ENCODE data around the gene MSH2. TPM values are rescaled to one million over a fixed set of nuclear protein-coding genes. Genes with fewer than 3 reads are reported as not detected.
"Not testable (repeated sequence)": the region's sequence is repeated elsewhere in the genome, so short reads cannot be mapped to it uniquely, and the experiment has no call there.

MSH2 gene
- total and polyA plus RNA-seq, 2 donors (not counting 3 experiments of a cell fraction or from before 2014, with no cell fraction given), result 9.7 to 30.5 TPM

GRCh38 chr2:47360927-47361326 lies 42.0 kb upstream of the MSH2 start:
- DNase-seq (ENCODE audit: low read depth, low spot score) (no peak), FAIRE-seq (no peak)
- Histone ChIP-seq H3K36me3 (ENCODE audit: control insufficient read depth in 2 of 2, extremely low read depth in 1 of 2, insufficient read depth in 2 of 2, low read length in 2 of 2) (no peaks in the 10 kb centered on the region), H3K4me2 (ENCODE audit: insufficient read depth, low read length) (no peak overlapping the region), H3K27ac (ENCODE audit: insufficient read depth, low read depth, low read length) (no peak overlapping the region), H2AFZ (ENCODE audit: low read depth, low read length) (no peak overlapping the region), H3K9me3 (replicated peaks; ENCODE audit: control insufficient read depth, insufficient read depth, low read length) (no peaks in the 10 kb centered on the region), H3K4me1 (ENCODE audit: control insufficient read depth, extremely low read depth, insufficient read depth, low read length) (no peaks in the 10 kb centered on the region), H3K79me2 (ENCODE audit: control insufficient read depth, insufficient read depth, low read length) (no peaks in the 10 kb centered on the region), H3K4me3 (replicated peaks in 1 of 3; ENCODE audit: insufficient read depth in 1 of 3, low read depth in 1 of 3, low read length in 3 of 3) (no peak overlapping the region), H3K9me1 (replicated peaks; ENCODE audit: control insufficient read depth, extremely low read depth, insufficient read depth, low read length) (no peaks in the 10 kb centered on the region), H4K20me1 (replicated peaks; ENCODE audit: control insufficient read depth, extremely low read depth, insufficient read depth, low read length) (no peaks in the 10 kb centered on the region), H3K9ac (replicated peaks; ENCODE audit: extremely low read depth, insufficient read depth, low read length) (no peak overlapping the region), H3K27me3 (ENCODE audit: control insufficient read depth in 2 of 2, insufficient read depth in 2 of 2, low read length in 2 of 2) (no peaks in the 10 kb centered on the region)
- no TSS peak for BruUV-seq (replicated peaks)
- intact Hi-C loops (cut with micrococcal nuclease) (no loop called here), dilution Hi-C loops (cut with MboI; ENCODE audit: extremely low pct_ligation_motif_present, low sequenced_read_pairs) (no loop called here)
- POLR2A ChIA-PET, result no interaction called here
- CTCF ChIA-PET, result interaction anchor here (1.2 to 1.3 kb wide), 2 partner anchors 26 to 27 kb away, joined by 3 to 7 read pairs; no protein-coding TSS in a partner anchor
- TF ChIP-seq POLR2A (IDR thresholded peaks at IDR 0.05; ENCODE audit: low read depth, low read length) (no peak), FOS (IDR thresholded peaks at IDR 0.05; ENCODE audit: borderline replicate concordance, insufficient read depth, low read length) (peak; percentile 42)

DNA sequence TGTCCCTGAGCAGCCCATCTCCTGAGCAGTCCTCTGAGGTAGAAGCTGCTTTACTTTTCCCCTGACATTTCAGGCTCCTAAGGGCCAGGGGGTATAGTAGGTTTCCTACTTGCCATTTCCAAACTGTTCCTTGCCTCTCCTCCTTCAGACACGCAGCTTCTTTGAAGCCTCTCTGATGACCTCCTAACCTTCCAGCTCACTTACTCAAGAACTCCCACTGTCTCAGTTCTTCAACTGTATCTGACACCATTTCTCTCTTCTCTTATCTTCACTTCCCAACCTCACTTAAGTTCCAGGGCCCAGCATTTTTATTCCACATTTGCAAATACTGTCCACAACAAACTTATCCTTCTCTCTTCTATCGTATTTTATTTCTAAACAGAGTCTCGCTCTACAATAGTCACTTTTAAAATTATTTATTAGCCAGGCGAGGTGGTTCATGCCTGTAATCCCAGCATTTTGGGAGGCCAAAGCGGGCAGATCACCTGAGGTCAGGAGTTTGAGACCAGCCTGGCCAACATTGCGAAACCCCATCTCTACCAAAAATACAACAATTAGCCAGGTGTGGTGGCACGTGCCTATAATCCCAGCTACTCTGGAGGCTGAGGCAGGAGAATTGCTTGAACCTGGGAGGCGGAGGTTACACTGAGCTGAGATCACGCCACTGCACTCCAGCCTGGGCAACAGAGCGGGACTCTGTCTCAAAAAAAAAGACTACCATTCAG lies 41.3 kb upstream of the MSH2 start:
- H3K4me3 ChIP-seq (replicated peaks in 1 of 3; ENCODE audit: insufficient read depth in 1 of 3, low read depth in 1 of 3, low read length in 3 of 3); DNase-seq (ENCODE audit: low read depth, low spot score); H3K4me1 ChIP-seq (ENCODE audit: control insufficient read depth, extremely low read depth, insufficient read depth, low read length); FAIRE-seq; H2AFZ ChIP-seq (ENCODE audit: low read depth, low read length); H3K4me2 ChIP-seq (ENCODE audit: insufficient read depth, low read length); H3K79me2 ChIP-seq (ENCODE audit: control insufficient read depth, insufficient read depth, low read length); BruUV-seq (replicated peaks); H3K9me1 ChIP-seq (replicated peaks; ENCODE audit: control insufficient read depth, extremely low read depth, insufficient read depth, low read length); H3K36me3 ChIP-seq (ENCODE audit: control insufficient read depth in 2 of 2, extremely low read depth in 1 of 2, insufficient read depth in 2 of 2, low read length in 2 of 2); H3K27me3 ChIP-seq (ENCODE audit: control insufficient read depth in 2 of 2, insufficient read depth in 2 of 2, low read length in 2 of 2); dilution Hi-C loops (cut with MboI; ENCODE audit: extremely low pct_ligation_motif_present, low sequenced_read_pairs); H3K9ac ChIP-seq (replicated peaks; ENCODE audit: extremely low read depth, insufficient read depth, low read length); intact Hi-C loops (cut with micrococcal nuclease); H4K20me1 ChIP-seq (replicated peaks; ENCODE audit: control insufficient read depth, extremely low read depth, insufficient read depth, low read length); POLR2A ChIA-PET; H3K27ac ChIP-seq (ENCODE audit: insufficient read depth, low read depth, low read length); H3K9me3 ChIP-seq (replicated peaks; ENCODE audit: control insufficient read depth, insufficient read depth, low read length): not testable (repeated sequence)
- CTCF ChIA-PET, result interaction anchor here (1.2 to 1.3 kb wide), 2 partner anchors 26 to 27 kb away, joined by 3 to 7 read pairs; no protein-coding TSS in a partner anchor
